ENCODE measurements around the gene SEPTIN7.

GRCh38 chr7:35799846-35800717 is 775 bp upstream of the SEPTIN7 start:
- no peak for TF ChIP-seq CBX2 (IDR thresholded peaks at IDR 0.05; ENCODE audit: insufficient read depth, low read length, poor library complexity, severe bottlenecking)
- TF ChIP-seq MED1 (CRISPR knock-in tag; IDR thresholded peaks at IDR 0.05; ENCODE audit: borderline replicate concordance): no peak
- TF ChIP-seq ZBTB34 (CRISPR knock-in tag; IDR thresholded peaks at IDR 0.05): no peak
- TF ChIP-seq POLR3G (IDR thresholded peaks at IDR 0.05; ENCODE audit: extremely low read depth, insufficient read length, insufficient replicate concordance): no peak
- TF ChIP-seq MXI1 (IDR thresholded peaks at IDR 0.05; ENCODE audit: low read depth, low read length): no peak
- no peak for TF ChIP-seq CTCF (IDR thresholded peaks at IDR 0.05 in 2 of 3, conservative IDR thresholded peaks at IDR 0.05 in 1 of 3; ENCODE audit: insufficient read depth in 2 of 3, low read depth in 1 of 3, low read length in 3 of 3)
- TF ChIP-seq ZNF274 (IDR thresholded peaks at IDR 0.05; ENCODE audit: borderline replicate concordance, low read depth, low read length): no peak

Measured in K562 (cell line).